PFSK-1 (cell line): ENCODE results near the gene CAD.

Experiments used
- POLR2AphosphoS5 ChIP-seq: IDR thresholded peaks from 2 replicates; pipeline ENCODE4 v1.6.1; 2012; ENCODE audit warnings: low read depth, mild to moderate bottlenecking, control low read depth, low read length, moderate library complexity
- SIN3A ChIP-seq: IDR thresholded peaks from 2 replicates; pipeline ENCODE4 v1.6.1; 2012; ENCODE audit warnings: mild to moderate bottlenecking, low read length, moderate library complexity, borderline replicate concordance; ENCODE audit not compliant: insufficient read depth
- TF ChIP-seq, protein P1 (sequence below), 2 experiments: IDR thresholded peaks; 2 replicates each; pipeline versions ENCODE4 v1.6.1 to v1.8.0; 2011 to 2012; ENCODE audit warnings: low read depth in 2 of 2, low read length in 2 of 2, control low read depth in 1 of 2, inconsistent platforms in 1 of 2, mild to moderate bottlenecking in 1 of 2, moderate library complexity in 1 of 2; ENCODE audit not compliant: insufficient read depth in 1 of 2

DNA sequence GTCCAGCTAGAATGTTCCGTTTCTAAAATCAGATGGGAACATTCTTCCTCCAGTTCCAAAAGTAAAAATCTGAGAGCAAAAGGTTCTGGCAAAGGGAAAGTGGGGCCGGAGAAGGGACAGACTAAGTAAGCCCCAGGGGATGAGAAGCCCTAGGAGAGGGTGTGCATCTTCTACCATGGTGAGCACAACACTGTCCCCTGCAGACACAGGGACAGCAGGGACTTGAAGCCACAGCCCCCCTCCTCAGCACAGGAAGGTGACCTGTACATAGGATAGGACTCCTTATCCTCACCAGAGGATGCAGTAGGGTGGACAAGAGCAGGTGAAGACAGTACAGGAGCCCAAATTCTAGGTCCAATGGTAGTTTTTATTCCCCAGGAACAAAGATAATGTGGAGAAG is 17.9 kb upstream of the CAD start:
- TF ChIP-seq POLR2AphosphoS5 = no peak
- TF ChIP-seq, protein P1, sequence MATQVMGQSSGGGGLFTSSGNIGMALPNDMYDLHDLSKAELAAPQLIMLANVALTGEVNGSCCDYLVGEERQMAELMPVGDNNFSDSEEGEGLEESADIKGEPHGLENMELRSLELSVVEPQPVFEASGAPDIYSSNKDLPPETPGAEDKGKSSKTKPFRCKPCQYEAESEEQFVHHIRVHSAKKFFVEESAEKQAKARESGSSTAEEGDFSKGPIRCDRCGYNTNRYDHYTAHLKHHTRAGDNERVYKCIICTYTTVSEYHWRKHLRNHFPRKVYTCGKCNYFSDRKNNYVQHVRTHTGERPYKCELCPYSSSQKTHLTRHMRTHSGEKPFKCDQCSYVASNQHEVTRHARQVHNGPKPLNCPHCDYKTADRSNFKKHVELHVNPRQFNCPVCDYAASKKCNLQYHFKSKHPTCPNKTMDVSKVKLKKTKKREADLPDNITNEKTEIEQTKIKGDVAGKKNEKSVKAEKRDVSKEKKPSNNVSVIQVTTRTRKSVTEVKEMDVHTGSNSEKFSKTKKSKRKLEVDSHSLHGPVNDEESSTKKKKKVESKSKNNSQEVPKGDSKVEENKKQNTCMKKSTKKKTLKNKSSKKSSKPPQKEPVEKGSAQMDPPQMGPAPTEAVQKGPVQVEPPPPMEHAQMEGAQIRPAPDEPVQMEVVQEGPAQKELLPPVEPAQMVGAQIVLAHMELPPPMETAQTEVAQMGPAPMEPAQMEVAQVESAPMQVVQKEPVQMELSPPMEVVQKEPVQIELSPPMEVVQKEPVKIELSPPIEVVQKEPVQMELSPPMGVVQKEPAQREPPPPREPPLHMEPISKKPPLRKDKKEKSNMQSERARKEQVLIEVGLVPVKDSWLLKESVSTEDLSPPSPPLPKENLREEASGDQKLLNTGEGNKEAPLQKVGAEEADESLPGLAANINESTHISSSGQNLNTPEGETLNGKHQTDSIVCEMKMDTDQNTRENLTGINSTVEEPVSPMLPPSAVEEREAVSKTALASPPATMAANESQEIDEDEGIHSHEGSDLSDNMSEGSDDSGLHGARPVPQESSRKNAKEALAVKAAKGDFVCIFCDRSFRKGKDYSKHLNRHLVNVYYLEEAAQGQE (IDR thresholded peaks at IDR 0.05; ENCODE audit: insufficient read depth in 1 of 2, low read depth in 2 of 2, low read length in 2 of 2) = no peak
- TF ChIP-seq SIN3A = no peak
